ENCODE data around the gene RPLP2. TPM values are rescaled to one million over a fixed set of nuclear protein-coding genes. Genes with fewer than 3 reads are reported as not detected.

RPLP2 gene
- polyA plus RNA-seq, 4 donors, result 1,144 to 2,714 (median 1,335) TPM

DNA sequence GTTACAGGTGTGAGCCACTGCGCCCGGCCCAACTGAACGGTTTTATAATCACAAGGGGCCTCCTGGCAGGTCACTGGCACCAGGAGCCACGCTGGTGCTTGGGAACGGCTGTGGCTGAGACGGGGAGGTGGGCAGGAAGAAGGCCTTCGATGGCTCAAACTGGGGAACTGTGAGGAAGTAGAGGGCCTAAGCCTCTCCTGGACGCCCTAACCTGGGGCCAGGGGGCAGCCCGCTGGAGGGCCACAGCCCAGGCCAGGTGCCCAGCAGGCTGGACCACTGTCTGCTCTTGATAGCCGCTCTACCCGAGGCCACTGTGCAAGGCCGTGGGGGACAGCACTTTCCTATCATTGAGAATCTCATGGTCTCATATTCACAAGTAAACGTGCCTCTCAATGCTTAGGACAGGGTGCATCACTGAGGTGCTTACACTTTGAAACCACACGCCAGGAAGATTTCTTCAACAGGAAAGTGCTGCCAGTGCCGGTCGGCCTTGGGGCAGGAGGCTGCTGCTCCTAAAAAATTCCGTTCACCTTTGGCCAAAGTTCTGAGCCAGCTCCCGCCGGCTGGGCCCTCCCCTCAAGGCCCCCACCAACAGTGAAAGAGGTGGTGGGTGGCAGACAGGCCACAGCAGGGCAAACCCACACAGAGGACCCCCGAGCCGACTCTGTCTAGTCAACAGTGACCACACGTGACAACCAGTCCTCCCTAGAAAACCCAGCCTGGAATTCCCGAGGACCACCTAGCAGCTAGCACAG lies 39.7 kb upstream of the RPLP2 start:
- no peak for FAIRE-seq
- WGBS, 3 donors, result 84 to 90% (median 86%) methylated on average over 23 of the region's 23 CpGs
- H3K36me3 ChIP-seq (ENCODE audit: control insufficient read depth in 3 of 3, insufficient read depth in 2 of 3, low read depth in 1 of 3, low read length in 3 of 3), result peaks cover 10 to 93% (median 12%) of the 10 kb centered on the region in 3 donors

DNA sequence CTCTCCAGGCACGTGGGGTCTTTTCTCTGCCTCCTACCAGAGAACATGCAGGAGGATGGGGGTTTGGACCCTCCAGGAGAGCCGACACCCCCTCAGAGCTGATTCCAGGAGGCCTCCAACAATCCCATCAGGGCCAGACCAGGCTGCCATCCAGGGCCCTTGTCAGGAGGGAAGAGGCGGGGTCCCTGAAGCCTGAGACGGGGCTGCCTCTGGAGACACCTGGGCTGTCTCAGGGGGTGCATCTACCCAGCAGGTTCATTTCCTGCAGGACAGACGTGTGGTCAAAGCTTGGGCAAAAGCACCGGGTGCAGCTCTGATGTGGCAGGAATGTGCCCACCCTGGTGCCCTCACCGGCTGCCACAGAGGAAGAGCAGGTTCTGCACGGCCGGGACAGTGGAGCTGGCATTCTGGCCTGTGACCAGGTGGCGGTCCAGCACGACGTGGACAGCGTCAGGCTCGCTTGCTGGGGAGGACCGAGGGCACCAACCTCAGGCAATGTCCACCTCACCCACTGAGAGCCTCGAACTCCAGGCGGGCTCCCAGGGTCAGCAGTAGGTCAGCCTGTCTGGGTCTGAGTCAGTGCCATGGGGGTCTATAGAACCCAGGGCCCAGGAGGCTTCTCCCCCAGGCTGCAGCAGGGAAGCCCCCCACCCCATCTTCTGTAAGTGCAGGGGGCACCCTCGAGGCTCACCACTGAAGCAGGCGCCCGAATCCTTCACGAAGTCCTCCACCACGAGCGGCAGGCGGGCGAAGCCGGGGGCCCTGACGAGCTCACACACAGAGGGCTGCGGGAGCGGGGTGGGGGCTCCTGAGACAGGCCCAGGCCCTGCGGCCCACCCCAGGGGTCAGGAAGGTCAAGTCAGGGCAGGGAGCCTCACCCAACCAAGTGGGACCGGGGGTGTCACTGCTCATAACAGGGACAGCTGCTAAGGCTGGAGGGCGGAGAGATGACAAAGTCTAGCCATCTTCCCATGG lies 38.8 kb upstream of the RPLP2 start:
- FAIRE-seq (no peak), DNase-seq (no peak)
- Histone ChIP-seq H3K4me1 (ENCODE audit: control insufficient read depth in 3 of 3, insufficient read depth in 2 of 3, low read depth in 1 of 3, low read length in 2 of 3) (peaks cover 0 to 5% (median 3%) of the 10 kb centered on the region in 3 donors), H3K36me3 (ENCODE audit: control insufficient read depth in 3 of 3, insufficient read depth in 2 of 3, low read depth in 1 of 3, low read length in 3 of 3) (peaks cover 10 to 88% (median 12%) of the 10 kb centered on the region in 3 donors), H3K9me3 (ENCODE audit: control insufficient read depth in 2 of 2, insufficient read depth in 1 of 2, low read depth in 1 of 2, low read length in 1 of 2) (no peaks in the 10 kb centered on the region), H3K27ac (ENCODE audit: low read depth in 1 of 3, low read length in 2 of 3) (no peak overlapping the region), H3K4me3 (ENCODE audit: low read depth in 1 of 3, low read length in 3 of 3) (no peak overlapping the region), H3K27me3 (ENCODE audit: control insufficient read depth in 3 of 3, insufficient read depth in 3 of 3, low read length in 3 of 3) (no peaks in the 10 kb centered on the region)
- WGBS, 3 donors, result 90 to 92% (median 91%) methylated on average over 30 to 32 of the region's 32 CpGs

More for the DNA sequence above, 39.7 kb upstream of the RPLP2 start:
- no peak overlapping the region for H3K27ac ChIP-seq (ENCODE audit: low read depth in 1 of 3, low read length in 2 of 3)
- DNase-seq, result no peak
- H3K4me3 ChIP-seq (ENCODE audit: low read depth in 1 of 3, low read length in 3 of 3), result no peak overlapping the region
- no peaks in the 10 kb centered on the region for H3K9me3 ChIP-seq (ENCODE audit: control insufficient read depth in 2 of 2, insufficient read depth in 1 of 2, low read depth in 1 of 2, low read length in 1 of 2)
- H3K27me3 ChIP-seq (ENCODE audit: control insufficient read depth in 3 of 3, insufficient read depth in 3 of 3, low read length in 3 of 3), result no peaks in the 10 kb centered on the region
- H3K4me1 ChIP-seq (ENCODE audit: control insufficient read depth in 3 of 3, insufficient read depth in 2 of 3, low read depth in 1 of 3, low read length in 2 of 3), result no peaks in the 10 kb centered on the region

DNA sequence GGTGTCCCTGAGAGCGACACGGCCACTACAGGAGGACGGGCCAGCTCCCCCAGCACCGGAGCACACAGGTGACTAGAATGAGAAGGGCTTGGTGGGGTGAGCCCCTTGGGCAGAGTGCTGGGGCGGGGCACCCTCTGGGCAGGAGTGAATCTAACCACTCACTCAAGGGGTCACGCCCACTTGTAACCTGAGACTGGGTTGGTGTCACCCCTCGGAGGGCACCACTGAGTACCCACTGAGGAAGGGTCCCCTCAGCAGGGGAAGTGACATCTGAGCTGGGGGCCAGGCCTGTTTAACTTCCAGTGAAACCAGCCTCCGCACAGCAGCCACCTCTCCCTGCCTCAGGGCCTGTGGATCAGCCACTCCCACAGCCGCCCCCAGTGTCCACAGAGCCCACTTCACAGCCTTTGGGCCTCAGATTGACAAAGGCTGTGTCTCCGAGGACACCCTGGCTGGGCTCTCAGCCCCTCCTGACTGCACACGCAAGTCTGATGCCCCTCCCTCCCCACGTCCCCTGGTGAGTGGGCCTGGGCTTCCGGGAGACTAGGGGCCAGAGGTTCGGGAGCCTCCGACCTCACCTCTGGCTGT lies 38.1 kb upstream of the RPLP2 start:
- Histone ChIP-seq H3K27me3 (ENCODE audit: control insufficient read depth in 3 of 3, insufficient read depth in 3 of 3, low read length in 3 of 3) (no peaks in the 10 kb centered on the region), H3K9me3 (ENCODE audit: control insufficient read depth in 2 of 2, insufficient read depth in 1 of 2, low read depth in 1 of 2, low read length in 1 of 2) (no peaks in the 10 kb centered on the region), H3K27ac (ENCODE audit: low read depth in 1 of 3, low read length in 2 of 3) (no peak overlapping the region), H3K4me1 (ENCODE audit: control insufficient read depth in 3 of 3, insufficient read depth in 2 of 3, low read depth in 1 of 3, low read length in 2 of 3) (peaks cover 2 to 12% (median 3%) of the 10 kb centered on the region in 3 donors), H3K36me3 (ENCODE audit: control insufficient read depth in 3 of 3, insufficient read depth in 2 of 3, low read depth in 1 of 3, low read length in 3 of 3) (peaks cover 10 to 81% (median 11%) of the 10 kb centered on the region in 3 donors), H3K4me3 (ENCODE audit: low read depth in 1 of 3, low read length in 3 of 3) (no peak overlapping the region)
- DNase-seq, result no peak
- 87 to 89% (median 89%) methylated on average over 12 to 15 of the region's 15 CpGs for whole genome bisulfite sequencing, 3 donors
- no peak for FAIRE-seq

DNA sequence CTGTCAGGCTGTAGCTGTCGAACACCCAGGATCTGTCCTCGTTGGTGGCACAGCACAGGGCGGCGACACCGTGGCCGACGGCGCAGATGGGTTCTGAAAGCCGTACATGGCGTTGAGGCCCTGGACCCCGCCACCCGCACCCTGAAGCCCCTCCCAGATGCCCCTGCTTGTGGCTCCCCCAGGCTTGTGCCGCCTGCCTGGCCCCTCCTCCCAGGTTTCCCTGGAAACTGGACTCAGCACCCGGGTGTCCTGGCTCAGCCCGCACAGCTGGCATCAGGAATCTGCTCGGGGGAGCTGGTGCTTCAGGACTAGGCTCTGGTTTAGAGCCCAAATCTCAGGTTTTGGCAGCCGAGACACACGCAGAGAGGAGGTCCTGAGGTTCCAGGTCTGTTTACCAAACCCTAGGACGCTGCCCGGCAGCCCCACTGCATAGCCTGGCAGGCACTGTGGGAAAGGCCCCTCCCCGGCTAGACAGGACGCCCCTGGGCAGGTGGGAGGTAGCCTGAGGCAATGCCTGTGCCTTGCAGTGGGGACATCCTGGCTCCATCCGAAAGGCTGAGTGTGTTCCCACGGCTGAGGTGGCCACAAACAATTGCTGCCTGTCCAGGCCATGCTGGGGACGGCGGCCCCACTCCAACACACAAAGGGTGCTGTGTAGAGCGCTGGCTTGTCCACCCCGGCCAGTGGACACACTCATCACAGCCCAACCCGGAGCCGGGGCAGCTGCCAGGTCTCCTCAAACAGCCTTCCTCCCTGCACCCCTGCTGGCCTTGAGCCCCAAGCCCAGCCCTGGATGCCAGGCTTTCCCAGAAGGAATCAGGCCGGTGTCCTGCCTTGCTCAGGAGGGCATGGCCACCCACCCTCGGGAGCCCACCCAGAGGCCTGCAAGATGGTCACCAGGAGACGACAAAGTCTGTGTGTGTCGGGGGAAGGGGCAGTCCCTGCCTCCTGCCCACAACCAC lies 37.1 kb upstream of the RPLP2 start:
- H3K4me1 ChIP-seq (ENCODE audit: control insufficient read depth in 3 of 3, insufficient read depth in 2 of 3, low read depth in 1 of 3, low read length in 2 of 3), result peaks cover 2 to 13% (median 3%) of the 10 kb centered on the region in 3 donors
- no peak overlapping the region for H3K4me3 ChIP-seq (ENCODE audit: low read depth in 1 of 3, low read length in 3 of 3)
- H3K27ac ChIP-seq (ENCODE audit: low read depth in 1 of 3, low read length in 2 of 3), result no peak overlapping the region
- DNase-seq (no peak), FAIRE-seq (no peak)
- H3K27me3 ChIP-seq (ENCODE audit: control insufficient read depth in 3 of 3, insufficient read depth in 3 of 3, low read length in 3 of 3), result no peaks in the 10 kb centered on the region
- H3K36me3 ChIP-seq (ENCODE audit: control insufficient read depth in 3 of 3, insufficient read depth in 2 of 3, low read depth in 1 of 3, low read length in 3 of 3), result peaks cover 9 to 71% (median 10%) of the 10 kb centered on the region in 3 donors
- H3K9me3 ChIP-seq (ENCODE audit: control insufficient read depth in 2 of 2, insufficient read depth in 1 of 2, low read depth in 1 of 2, low read length in 1 of 2), result no peaks in the 10 kb centered on the region
- WGBS, 3 donors, result 87% methylated on average over 32 to 34 of the region's 34 CpGs

DNA sequence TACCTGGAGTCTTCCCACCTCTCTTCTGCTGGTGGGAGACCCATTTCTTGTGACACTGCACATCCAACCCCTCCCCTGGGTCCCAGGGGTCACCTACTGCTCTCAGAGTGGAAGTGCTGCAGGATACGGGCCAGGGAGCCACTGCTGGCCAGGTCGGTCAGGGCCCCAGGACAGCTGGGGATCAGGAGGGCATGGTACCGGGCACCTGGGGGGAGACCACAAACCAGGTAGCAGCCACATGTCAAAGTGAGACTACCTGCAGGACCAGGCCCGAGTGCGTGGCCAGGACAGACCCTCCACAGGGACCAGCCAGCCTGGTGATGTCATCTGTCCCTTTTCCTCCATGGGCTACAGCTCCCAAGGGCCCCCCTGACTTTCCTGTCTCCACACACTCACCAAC lies 36.3 kb upstream of the RPLP2 start:
- H3K4me3 ChIP-seq (ENCODE audit: low read depth in 1 of 3, low read length in 3 of 3), result no peak overlapping the region
- peaks cover 2 to 20% (median 5%) of the 10 kb centered on the region in 3 donors for H3K4me1 ChIP-seq (ENCODE audit: control insufficient read depth in 3 of 3, insufficient read depth in 2 of 3, low read depth in 1 of 3, low read length in 2 of 3)
- H3K36me3 ChIP-seq (ENCODE audit: control insufficient read depth in 3 of 3, insufficient read depth in 2 of 3, low read depth in 1 of 3, low read length in 3 of 3), result peaks cover 9 to 71% (median 10%) of the 10 kb centered on the region in 3 donors
- FAIRE-seq, result no peak
- no peak overlapping the region for H3K27ac ChIP-seq (ENCODE audit: low read depth in 1 of 3, low read length in 2 of 3)
- WGBS, 3 donors, result 89 to 93% (median 89%) methylated on average over 5 of the region's 5 CpGs
- DNase-seq, result no peak
- H3K27me3 ChIP-seq (ENCODE audit: control insufficient read depth in 3 of 3, insufficient read depth in 3 of 3, low read length in 3 of 3), result no peaks in the 10 kb centered on the region
- no peaks in the 10 kb centered on the region for H3K9me3 ChIP-seq (ENCODE audit: control insufficient read depth in 2 of 2, insufficient read depth in 1 of 2, low read depth in 1 of 2, low read length in 1 of 2)

DNA sequence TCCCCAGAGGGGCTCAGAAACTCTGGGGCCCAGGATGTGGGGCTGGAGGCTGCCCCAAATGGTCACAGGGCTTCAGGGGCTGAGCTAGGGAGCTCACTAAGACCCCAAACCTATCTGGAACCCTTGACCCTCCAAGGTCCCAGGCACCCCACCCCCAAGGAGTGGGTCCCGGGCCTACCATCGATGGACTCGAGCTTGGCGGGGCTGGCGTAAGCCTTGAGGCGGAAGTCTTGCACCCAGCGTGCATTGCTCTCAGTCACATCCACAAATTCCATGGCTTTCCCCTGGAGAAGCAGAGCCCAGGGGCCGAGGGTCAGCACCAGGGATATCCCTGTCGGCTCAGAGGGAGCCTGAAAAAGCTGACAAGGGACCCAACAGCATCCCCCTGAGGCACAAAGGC lies 35.9 kb upstream of the RPLP2 start:
- Histone ChIP-seq H3K27ac (ENCODE audit: low read depth in 1 of 3, low read length in 2 of 3) (no peak overlapping the region), H3K9me3 (ENCODE audit: control insufficient read depth in 2 of 2, insufficient read depth in 1 of 2, low read depth in 1 of 2, low read length in 1 of 2) (no peaks in the 10 kb centered on the region), H3K4me1 (ENCODE audit: control insufficient read depth in 3 of 3, insufficient read depth in 2 of 3, low read depth in 1 of 3, low read length in 2 of 3) (peaks cover 2 to 24% (median 6%) of the 10 kb centered on the region in 3 donors), H3K4me3 (ENCODE audit: low read depth in 1 of 3, low read length in 3 of 3) (no peak overlapping the region), H3K36me3 (ENCODE audit: control insufficient read depth in 3 of 3, insufficient read depth in 2 of 3, low read depth in 1 of 3, low read length in 3 of 3) (peaks cover 9 to 74% (median 10%) of the 10 kb centered on the region in 3 donors), H3K27me3 (ENCODE audit: control insufficient read depth in 3 of 3, insufficient read depth in 3 of 3, low read length in 3 of 3) (no peaks in the 10 kb centered on the region)
- 93 to 98% (median 93%) methylated on average over 9 of the region's 9 CpGs for whole genome bisulfite sequencing, 3 donors
- FAIRE-seq (no peak), DNase-seq (no peak)

DNA sequence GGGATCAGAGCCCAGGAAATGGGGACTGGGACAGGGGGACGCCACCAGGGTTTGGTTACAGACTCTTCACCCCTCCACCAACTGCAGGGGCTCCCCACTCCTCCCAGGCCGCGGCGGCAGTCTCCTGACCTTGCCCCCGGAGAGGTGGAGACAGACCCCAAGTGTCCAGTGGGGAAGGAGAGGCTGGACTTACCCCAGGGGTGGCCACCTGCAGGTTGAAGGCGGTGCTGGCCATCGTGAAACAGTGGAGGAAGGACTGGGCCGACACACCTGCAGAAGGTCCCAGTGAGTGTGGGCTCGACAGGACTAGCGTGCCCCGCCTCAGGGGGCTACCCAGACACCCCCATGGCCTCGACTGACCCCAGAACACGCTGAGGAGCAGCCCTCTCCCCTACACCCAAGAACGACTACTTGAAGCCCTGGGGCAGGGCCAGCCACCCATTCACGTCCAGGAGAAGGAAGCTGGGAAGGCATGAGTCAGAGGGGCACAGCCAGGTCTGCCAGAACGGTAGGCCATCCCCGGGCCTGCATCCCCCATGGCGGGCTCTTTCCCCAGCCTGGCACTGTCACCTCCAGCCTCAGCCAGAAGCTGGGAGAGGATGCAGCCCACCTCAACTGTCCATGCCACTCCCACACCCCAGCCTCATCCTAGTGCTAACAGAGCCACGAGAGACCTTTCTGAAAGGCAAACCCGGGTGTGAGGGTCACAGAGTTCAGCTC lies 34.7 kb upstream of the RPLP2 start:
- Histone ChIP-seq H3K4me3 (ENCODE audit: low read depth in 1 of 3, low read length in 3 of 3) (peak overlapping the region in 1 of 3 donors; percentile 76), H3K36me3 (ENCODE audit: control insufficient read depth in 3 of 3, insufficient read depth in 2 of 3, low read depth in 1 of 3, low read length in 3 of 3) (peaks cover 9 to 75% (median 10%) of the 10 kb centered on the region in 3 donors), H3K27me3 (ENCODE audit: control insufficient read depth in 3 of 3, insufficient read depth in 3 of 3, low read length in 3 of 3) (no peaks in the 10 kb centered on the region), H3K4me1 (ENCODE audit: control insufficient read depth in 3 of 3, insufficient read depth in 2 of 3, low read depth in 1 of 3, low read length in 2 of 3) (peaks cover 2 to 29% (median 6%) of the 10 kb centered on the region in 3 donors), H3K9me3 (ENCODE audit: control insufficient read depth in 2 of 2, insufficient read depth in 1 of 2, low read depth in 1 of 2, low read length in 1 of 2) (no peaks in the 10 kb centered on the region), H3K27ac (ENCODE audit: low read depth in 1 of 3, low read length in 2 of 3) (no peak overlapping the region)
- WGBS, 3 donors, result 73 to 78% (median 75%) methylated on average over 19 to 20 of the region's 20 CpGs
- no peak for FAIRE-seq
- no peak for DNase-seq
